ENCODE results near the gene GCK. TPM values are rescaled to one million over a fixed set of nuclear protein-coding genes. Genes with fewer than 3 reads are reported as not detected.

Gene GCK
- total RNA-seq, 1 experiment from 2014 or later = 2.6 TPM

- no peak for DNase-seq (ENCODE audit: low read depth)
These were observed 71.3 kb downstream of the GCK start for GRCh38 chr7:44117801-44118429.

GRCh38 chr7:44116789-44117666 is 72.2 kb downstream of the GCK start:
- no peak for DNase-seq (ENCODE audit: low read depth)

- DNase-seq (ENCODE audit: low read depth) = no peak
These were observed 73.0 kb downstream of the GCK start for GRCh38 chr7:44116087-44116788.

GRCh38 chr7:44114586-44115310 is 74.5 kb downstream of the GCK start:
- peak; percentile 34 for DNase-seq (ENCODE audit: low read depth)

- DNase-seq (ENCODE audit: low read depth) = no peak
These were observed 75.4 kb downstream of the GCK start for GRCh38 chr7:44113764-44114354.

- DNase-seq (ENCODE audit: low read depth) = no peak
These were observed 76.1 kb downstream of the GCK start for GRCh38 chr7:44112997-44113763.

- DNase-seq (ENCODE audit: low read depth) = no peak
These were observed 76.8 kb downstream of the GCK start for GRCh38 chr7:44112231-44112996.

GRCh38 chr7:44111761-44112160 is 77.5 kb downstream of the GCK start:
- no peak for DNase-seq (ENCODE audit: low read depth)

- DNase-seq (ENCODE audit: low read depth) = no peak
These were observed 78.3 kb downstream of the GCK start for GRCh38 chr7:44110719-44111635.

GRCh38 chr7:44109991-44110390 is 79.2 kb downstream of the GCK start:
- no peak for DNase-seq (ENCODE audit: low read depth)

GRCh38 chr7:44108768-44109750 is 80.2 kb downstream of the GCK start:
- no peak for DNase-seq (ENCODE audit: low read depth)

- no peak for DNase-seq (ENCODE audit: low read depth)
These were observed 81.1 kb downstream of the GCK start for GRCh38 chr7:44107961-44108767.

- DNase-seq (ENCODE audit: low read depth) = no peak
These were observed 81.9 kb downstream of the GCK start for GRCh38 chr7:44107116-44107960.

- DNase-seq (ENCODE audit: low read depth) = no peak
These were observed 82.8 kb downstream of the GCK start for GRCh38 chr7:44106311-44107065.

- DNase-seq (ENCODE audit: low read depth) = no peak
These were observed 83.4 kb downstream of the GCK start for GRCh38 chr7:44105832-44106231.
